T-helper 2 cell treated with Interferon-gamma antibody and Interleukin-4, amounts not matched to agents 5 μg/mL and 100 μg/mL, for 36 hours (primary cell): ENCODE results near the gene DEPDC5.

ENCODE experiments used
- DNase-seq: peaks from one replicate; pipeline ENCODE4 v3.0.0; 2021; ENCODE audit warnings: low spot score
- H3K27ac Mint-ChIP-seq: one replicate; pipeline ENCODE4 v1.8.0; 2021; ENCODE audit warnings: mild to moderate bottlenecking, mixed read lengths
- H3K27me3 Mint-ChIP-seq: one replicate; pipeline ENCODE4 v1.8.0; 2021; ENCODE audit warnings: low read depth, mixed read lengths
- H3K36me3 Mint-ChIP-seq: one replicate; pipeline ENCODE4 v1.8.0; 2021; ENCODE audit warnings: low read depth, mixed read lengths
- H3K4me1 Mint-ChIP-seq: one replicate; pipeline ENCODE4 v1.8.0; 2021; ENCODE audit warnings: low read depth, mixed read lengths
- H3K4me3 Mint-ChIP-seq: one replicate; pipeline ENCODE4 v1.8.0; 2022; ENCODE audit warnings: mild to moderate bottlenecking, moderate library complexity, mixed read lengths
- H3K9me3 Mint-ChIP-seq: one replicate; pipeline ENCODE4 v1.8.0; 2021; ENCODE audit warnings: mixed read lengths

DEPDC5 gene

GRCh38 chr22:31911565-31912406 is 158.0 kb downstream of the DEPDC5 start:
- peaks cover 9% of the 10 kb centered on the region for H3K36me3 Mint-ChIP-seq
- H3K27me3 Mint-ChIP-seq = no peaks in the 10 kb centered on the region
- no peaks in the 10 kb centered on the region for H3K9me3 Mint-ChIP-seq
- no peak overlapping the region for H3K4me3 Mint-ChIP-seq
- no peak for DNase-seq
- H3K27ac Mint-ChIP-seq = no peak overlapping the region
- H3K4me1 Mint-ChIP-seq = no peaks in the 10 kb centered on the region

- peaks cover 2% of the 10 kb centered on the region for H3K4me1 Mint-ChIP-seq
- H3K36me3 Mint-ChIP-seq = peaks cover 5% of the 10 kb centered on the region
- no peak overlapping the region for H3K27ac Mint-ChIP-seq
- H3K9me3 Mint-ChIP-seq = no peaks in the 10 kb centered on the region
- no peak overlapping the region for H3K4me3 Mint-ChIP-seq
- H3K27me3 Mint-ChIP-seq = no peaks in the 10 kb centered on the region
- no peak for DNase-seq
Measured at GRCh38 chr22:31912407-31912743, 158.6 kb downstream of the DEPDC5 start.

- DNase-seq = no peak
- Mint-ChIP-seq H3K27ac (no peak overlapping the region), H3K27me3 (no peaks in the 10 kb centered on the region)
Measured at GRCh38 chr22:31915586-31915985, 161.8 kb downstream of the DEPDC5 start.

GRCh38 chr22:31917227-31917921 is 163.6 kb downstream of the DEPDC5 start:
- Mint-ChIP-seq H3K4me1 (peaks cover 5% of the 10 kb centered on the region), H3K36me3 (no peaks in the 10 kb centered on the region), H3K27me3 (no peaks in the 10 kb centered on the region), H3K27ac (no peak overlapping the region), H3K9me3 (no peaks in the 10 kb centered on the region), H3K4me3 (no peak overlapping the region)
- no peak for DNase-seq

More at GRCh38 chr22:31915586-31915985, 161.8 kb downstream of the DEPDC5 start:
- Mint-ChIP-seq H3K4me1 (peaks cover 5% of the 10 kb centered on the region), H3K36me3 (no peaks in the 10 kb centered on the region), H3K9me3 (no peaks in the 10 kb centered on the region), H3K4me3 (no peak overlapping the region)

GRCh38 chr22:31919730-31920129 is 165.9 kb downstream of the DEPDC5 start:
- Mint-ChIP-seq H3K4me3 (no peak overlapping the region), H3K27ac (no peak overlapping the region)

GRCh38 chr22:31920306-31920705 is 166.5 kb downstream of the DEPDC5 start:
- no peak overlapping the region for H3K4me3 Mint-ChIP-seq
- no peaks in the 10 kb centered on the region for H3K36me3 Mint-ChIP-seq

More at GRCh38 chr22:31919730-31920129, 165.9 kb downstream of the DEPDC5 start:
- peaks cover 15% of the 10 kb centered on the region for H3K4me1 Mint-ChIP-seq
- no peaks in the 10 kb centered on the region for H3K9me3 Mint-ChIP-seq
- DNase-seq = no peak
- peaks cover 3% of the 10 kb centered on the region for H3K27me3 Mint-ChIP-seq
- no peaks in the 10 kb centered on the region for H3K36me3 Mint-ChIP-seq

GRCh38 chr22:31921106-31921505 is 167.3 kb downstream of the DEPDC5 start:
- Mint-ChIP-seq H3K27ac (no peak overlapping the region), H3K4me1 (peaks cover 15% of the 10 kb centered on the region), H3K9me3 (no peaks in the 10 kb centered on the region)

More at GRCh38 chr22:31920306-31920705, 166.5 kb downstream of the DEPDC5 start:
- H3K27ac Mint-ChIP-seq = no peak overlapping the region
- peaks cover 15% of the 10 kb centered on the region for H3K4me1 Mint-ChIP-seq
- no peak for DNase-seq
- H3K9me3 Mint-ChIP-seq = no peaks in the 10 kb centered on the region
- peaks cover 8% of the 10 kb centered on the region for H3K27me3 Mint-ChIP-seq

GRCh38 chr22:31922534-31922933 is 168.7 kb downstream of the DEPDC5 start:
- DNase-seq = no peak
- no peak overlapping the region for H3K4me3 Mint-ChIP-seq
- peaks cover 12% of the 10 kb centered on the region for H3K4me1 Mint-ChIP-seq
- peaks cover 12% of the 10 kb centered on the region for H3K27me3 Mint-ChIP-seq
- H3K9me3 Mint-ChIP-seq = no peaks in the 10 kb centered on the region
- no peaks in the 10 kb centered on the region for H3K36me3 Mint-ChIP-seq
- H3K27ac Mint-ChIP-seq = no peak overlapping the region

More at GRCh38 chr22:31921106-31921505, 167.3 kb downstream of the DEPDC5 start:
- Mint-ChIP-seq H3K36me3 (no peaks in the 10 kb centered on the region), H3K27me3 (peaks cover 12% of the 10 kb centered on the region), H3K4me3 (no peak overlapping the region)
- no peak for DNase-seq

- peaks cover 12% of the 10 kb centered on the region for H3K27me3 Mint-ChIP-seq
- no peak overlapping the region for H3K4me3 Mint-ChIP-seq
- no peaks in the 10 kb centered on the region for H3K9me3 Mint-ChIP-seq
- no peak for DNase-seq
- peaks cover 10% of the 10 kb centered on the region for H3K4me1 Mint-ChIP-seq
- no peak overlapping the region for H3K27ac Mint-ChIP-seq
- no peaks in the 10 kb centered on the region for H3K36me3 Mint-ChIP-seq
Measured at GRCh38 chr22:31923136-31923535, 169.3 kb downstream of the DEPDC5 start.

- Mint-ChIP-seq H3K36me3 (no peaks in the 10 kb centered on the region), H3K4me1 (peaks cover 10% of the 10 kb centered on the region), H3K4me3 (no peak overlapping the region), H3K9me3 (no peaks in the 10 kb centered on the region), H3K27ac (no peak overlapping the region), H3K27me3 (peaks cover 12% of the 10 kb centered on the region)
- DNase-seq = no peak
Measured at GRCh38 chr22:31923747-31924146, 169.9 kb downstream of the DEPDC5 start.

- no peak for DNase-seq
- H3K4me3 Mint-ChIP-seq = no peak overlapping the region
- peaks cover 15% of the 10 kb centered on the region for H3K27me3 Mint-ChIP-seq
- H3K9me3 Mint-ChIP-seq = no peaks in the 10 kb centered on the region
- H3K36me3 Mint-ChIP-seq = no peaks in the 10 kb centered on the region
- H3K27ac Mint-ChIP-seq = no peak overlapping the region
- H3K4me1 Mint-ChIP-seq = peaks cover 10% of the 10 kb centered on the region
Measured at GRCh38 chr22:31925056-31925455, 171.2 kb downstream of the DEPDC5 start.

- Mint-ChIP-seq H3K4me3 (no peak overlapping the region), H3K27me3 (peaks cover 15% of the 10 kb centered on the region), H3K9me3 (no peaks in the 10 kb centered on the region), H3K36me3 (no peaks in the 10 kb centered on the region), H3K27ac (no peak overlapping the region), H3K4me1 (peaks cover 10% of the 10 kb centered on the region)
- no peak for DNase-seq
Measured at GRCh38 chr22:31926024-31926423, 172.2 kb downstream of the DEPDC5 start.

- Mint-ChIP-seq H3K4me3 (no peak overlapping the region), H3K4me1 (peaks cover 10% of the 10 kb centered on the region)
Measured at GRCh38 chr22:31926969-31927368, 173.2 kb downstream of the DEPDC5 start.

GRCh38 chr22:31927562-31927961 is 173.7 kb downstream of the DEPDC5 start:
- Mint-ChIP-seq H3K27ac (no peak overlapping the region), H3K9me3 (no peaks in the 10 kb centered on the region), H3K27me3 (peaks cover 18% of the 10 kb centered on the region), H3K36me3 (no peaks in the 10 kb centered on the region), H3K4me1 (peaks cover 9% of the 10 kb centered on the region), H3K4me3 (no peak overlapping the region)
- no peak for DNase-seq

More at GRCh38 chr22:31926969-31927368, 173.2 kb downstream of the DEPDC5 start:
- Mint-ChIP-seq H3K27ac (no peak overlapping the region), H3K9me3 (no peaks in the 10 kb centered on the region), H3K27me3 (peaks cover 18% of the 10 kb centered on the region), H3K36me3 (no peaks in the 10 kb centered on the region)
- no peak for DNase-seq
